Measurements from ENCODE around the gene HTR1B. TPM values are rescaled to one million over a fixed set of nuclear protein-coding genes. Genes with fewer than 3 reads are reported as not detected.

The HTR1B gene
- total and polyA plus RNA-seq, 2 donors (not counting 3 experiments of a cell fraction or from before 2014, with no cell fraction given), result 57.5 to 68.7 TPM

DNA sequence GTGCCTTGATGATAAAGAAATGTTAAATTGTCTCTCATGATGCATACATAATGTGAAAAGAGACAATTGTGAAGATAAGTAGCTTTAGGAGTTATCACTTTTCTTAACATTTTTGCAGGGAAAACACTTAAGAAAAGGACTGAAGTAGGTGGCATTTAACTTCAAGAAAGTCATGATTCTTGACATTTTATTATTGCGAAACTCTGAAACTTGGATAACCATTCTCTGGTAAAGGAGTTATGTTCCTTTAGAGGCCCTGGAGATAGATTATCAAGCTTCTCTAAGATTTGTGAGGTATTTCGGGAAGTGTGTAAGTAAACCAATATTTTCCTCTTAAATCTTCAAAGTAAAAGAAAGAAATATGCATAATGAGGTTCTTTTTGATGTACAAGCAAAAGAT is 38.5 kb downstream of the HTR1B start:
- intact Hi-C loops (cut with micrococcal nuclease) (no loop called here), dilution Hi-C loops (cut with MboI; ENCODE audit: extremely low pct_ligation_motif_present, low sequenced_read_pairs) (no loop called here)
- no peaks in the 10 kb centered on the region for H3K4me1 ChIP-seq (ENCODE audit: control insufficient read depth, extremely low read depth, insufficient read depth, low read length)
- no peak overlapping the region for H3K27ac ChIP-seq (ENCODE audit: insufficient read depth, low read depth, low read length)
- no peak overlapping the region for H3K4me2 ChIP-seq (ENCODE audit: insufficient read depth, low read length)
- DNase-seq (ENCODE audit: low read depth, low spot score), result no peak
- no peak overlapping the region for H3K9ac ChIP-seq (replicated peaks; ENCODE audit: extremely low read depth, insufficient read depth, low read length)
- no peak for FAIRE-seq
- H4K20me1 ChIP-seq (replicated peaks; ENCODE audit: control insufficient read depth, extremely low read depth, insufficient read depth, low read length), result no peaks in the 10 kb centered on the region
- no peaks in the 10 kb centered on the region for H3K36me3 ChIP-seq (ENCODE audit: control insufficient read depth in 2 of 2, extremely low read depth in 1 of 2, insufficient read depth in 2 of 2, low read length in 2 of 2)
- no peaks in the 10 kb centered on the region for H3K9me3 ChIP-seq (replicated peaks; ENCODE audit: control insufficient read depth, insufficient read depth, low read length)
- POLR2A ChIA-PET, result no interaction called here
- TF ChIP-seq MYC (IDR thresholded peaks at IDR 0.05; ENCODE audit: low read depth, low read length) (no peak), EZH2 (IDR thresholded peaks at IDR 0.05; ENCODE audit: borderline replicate concordance, low read depth, low read length, severe bottlenecking) (no peak), FOS (IDR thresholded peaks at IDR 0.05; ENCODE audit: borderline replicate concordance, insufficient read depth, low read length) (no peak), POLR2AphosphoS5 (IDR thresholded peaks at IDR 0.05; ENCODE audit: insufficient read depth, low read depth, low read length) (no peak), POLR2A (IDR thresholded peaks at IDR 0.05; ENCODE audit: low read depth, low read length) (no peak), GATA2 (IDR thresholded peaks at IDR 0.05; ENCODE audit: insufficient read depth, insufficient read length, low read depth, low read length) (no peak), JUN (IDR thresholded peaks at IDR 0.05; ENCODE audit: borderline replicate concordance, insufficient read depth, insufficient read length, low read depth) (no peak)
- TF ChIP-seq, protein P1, sequence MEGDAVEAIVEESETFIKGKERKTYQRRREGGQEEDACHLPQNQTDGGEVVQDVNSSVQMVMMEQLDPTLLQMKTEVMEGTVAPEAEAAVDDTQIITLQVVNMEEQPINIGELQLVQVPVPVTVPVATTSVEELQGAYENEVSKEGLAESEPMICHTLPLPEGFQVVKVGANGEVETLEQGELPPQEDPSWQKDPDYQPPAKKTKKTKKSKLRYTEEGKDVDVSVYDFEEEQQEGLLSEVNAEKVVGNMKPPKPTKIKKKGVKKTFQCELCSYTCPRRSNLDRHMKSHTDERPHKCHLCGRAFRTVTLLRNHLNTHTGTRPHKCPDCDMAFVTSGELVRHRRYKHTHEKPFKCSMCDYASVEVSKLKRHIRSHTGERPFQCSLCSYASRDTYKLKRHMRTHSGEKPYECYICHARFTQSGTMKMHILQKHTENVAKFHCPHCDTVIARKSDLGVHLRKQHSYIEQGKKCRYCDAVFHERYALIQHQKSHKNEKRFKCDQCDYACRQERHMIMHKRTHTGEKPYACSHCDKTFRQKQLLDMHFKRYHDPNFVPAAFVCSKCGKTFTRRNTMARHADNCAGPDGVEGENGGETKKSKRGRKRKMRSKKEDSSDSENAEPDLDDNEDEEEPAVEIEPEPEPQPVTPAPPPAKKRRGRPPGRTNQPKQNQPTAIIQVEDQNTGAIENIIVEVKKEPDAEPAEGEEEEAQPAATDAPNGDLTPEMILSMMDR (IDR thresholded peaks at IDR 0.05; ENCODE audit: extremely low read depth in 1 of 2, insufficient read depth in 1 of 2, low read depth in 1 of 2, low read length in 2 of 2), result no peak
- TF ChIP-seq, protein P2, sequence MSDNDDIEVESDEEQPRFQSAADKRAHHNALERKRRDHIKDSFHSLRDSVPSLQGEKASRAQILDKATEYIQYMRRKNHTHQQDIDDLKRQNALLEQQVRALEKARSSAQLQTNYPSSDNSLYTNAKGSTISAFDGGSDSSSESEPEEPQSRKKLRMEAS (IDR thresholded peaks at IDR 0.05; ENCODE audit: insufficient read depth, insufficient read length), result no peak
- no peak overlapping the region for H3K4me3 ChIP-seq (replicated peaks in 1 of 3; ENCODE audit: insufficient read depth in 1 of 3, low read depth in 1 of 3, low read length in 3 of 3)
- no peak overlapping the region for H2AFZ ChIP-seq (ENCODE audit: low read depth, low read length)
- H3K79me2 ChIP-seq (ENCODE audit: control insufficient read depth, insufficient read depth, low read length), result no peaks in the 10 kb centered on the region
- H3K9me1 ChIP-seq (replicated peaks; ENCODE audit: control insufficient read depth, extremely low read depth, insufficient read depth, low read length), result no peaks in the 10 kb centered on the region
- CTCF ChIA-PET, result interaction anchor here (1.3 kb wide), 1 partner anchor 48 kb away, joined by 3 read pairs; no protein-coding TSS in a partner anchor
- no TSS peak for BruUV-seq (replicated peaks)
- H3K27me3 ChIP-seq (ENCODE audit: control insufficient read depth in 2 of 2, insufficient read depth in 2 of 2, low read length in 2 of 2), result no peaks in the 10 kb centered on the region
